ENCODE measurements around the gene SHE. TPM values are rescaled to one million over a fixed set of nuclear protein-coding genes. Genes with fewer than 3 reads are reported as not detected.
A peak's percentile ranks its signal among the peaks of the same experiment; 100 is the strongest.

The SHE gene
- total and polyA plus RNA-seq, 7 donors, result 1.6 to 10.2 (median 5.7) TPM

DNA sequence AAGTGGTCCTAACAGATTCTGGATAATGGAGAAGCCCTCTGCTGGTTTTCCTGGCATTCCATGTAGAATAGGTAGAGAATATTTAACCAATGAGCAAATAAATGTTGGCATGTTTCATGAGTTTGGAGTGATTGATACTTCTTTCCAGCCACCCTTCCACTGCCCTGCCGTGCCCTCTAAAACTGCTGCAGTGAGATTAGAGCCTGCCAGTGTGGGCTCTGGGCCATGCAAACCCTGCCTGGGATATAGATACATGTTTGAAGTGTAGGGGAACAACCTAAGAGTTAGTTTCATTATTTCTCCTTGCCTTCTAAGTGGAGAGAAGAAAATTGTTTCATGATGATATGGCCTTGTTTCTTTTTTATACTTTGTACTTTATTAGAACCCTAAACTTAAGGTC is 45.8 kb upstream of the SHE start:
- H3K4me1 ChIP-seq, result peaks cover 0 to 20% (median 10%) of the 10 kb centered on the region in 4 donors
- peaks cover 0 to 7% (median 0%) of the 10 kb centered on the region in 3 donors for H3K27me3 ChIP-seq
- no peak for DNase-seq
- intact Hi-C loops (cut with DNase I), result loop anchor here (2.0 to 5.0 kb wide), 2 partner anchors 69 to 151 kb away; no protein-coding TSS in a partner anchor
- no peak overlapping the region for H3K4me3 ChIP-seq
- peaks cover 30 to 45% (median 41%) of the 10 kb centered on the region in 4 donors for H3K36me3 ChIP-seq
- no peak for TF ChIP-seq POLR2AphosphoS5 (IDR thresholded peaks at IDR 0.05)
- no peak for TF ChIP-seq POLR2A (IDR thresholded peaks at IDR 0.05)
- no peak for TF ChIP-seq EP300 (IDR thresholded peaks at IDR 0.05)
- TF ChIP-seq, protein P1, sequence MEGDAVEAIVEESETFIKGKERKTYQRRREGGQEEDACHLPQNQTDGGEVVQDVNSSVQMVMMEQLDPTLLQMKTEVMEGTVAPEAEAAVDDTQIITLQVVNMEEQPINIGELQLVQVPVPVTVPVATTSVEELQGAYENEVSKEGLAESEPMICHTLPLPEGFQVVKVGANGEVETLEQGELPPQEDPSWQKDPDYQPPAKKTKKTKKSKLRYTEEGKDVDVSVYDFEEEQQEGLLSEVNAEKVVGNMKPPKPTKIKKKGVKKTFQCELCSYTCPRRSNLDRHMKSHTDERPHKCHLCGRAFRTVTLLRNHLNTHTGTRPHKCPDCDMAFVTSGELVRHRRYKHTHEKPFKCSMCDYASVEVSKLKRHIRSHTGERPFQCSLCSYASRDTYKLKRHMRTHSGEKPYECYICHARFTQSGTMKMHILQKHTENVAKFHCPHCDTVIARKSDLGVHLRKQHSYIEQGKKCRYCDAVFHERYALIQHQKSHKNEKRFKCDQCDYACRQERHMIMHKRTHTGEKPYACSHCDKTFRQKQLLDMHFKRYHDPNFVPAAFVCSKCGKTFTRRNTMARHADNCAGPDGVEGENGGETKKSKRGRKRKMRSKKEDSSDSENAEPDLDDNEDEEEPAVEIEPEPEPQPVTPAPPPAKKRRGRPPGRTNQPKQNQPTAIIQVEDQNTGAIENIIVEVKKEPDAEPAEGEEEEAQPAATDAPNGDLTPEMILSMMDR (IDR thresholded peaks at IDR 0.05), result no peak
- no peaks in the 10 kb centered on the region for H3K9me3 ChIP-seq
- no peak overlapping the region for H3K27ac ChIP-seq
- 13 to 46% methylated on average over 1 of the region's 1 CpG for WGBS, 2 donors

DNA sequence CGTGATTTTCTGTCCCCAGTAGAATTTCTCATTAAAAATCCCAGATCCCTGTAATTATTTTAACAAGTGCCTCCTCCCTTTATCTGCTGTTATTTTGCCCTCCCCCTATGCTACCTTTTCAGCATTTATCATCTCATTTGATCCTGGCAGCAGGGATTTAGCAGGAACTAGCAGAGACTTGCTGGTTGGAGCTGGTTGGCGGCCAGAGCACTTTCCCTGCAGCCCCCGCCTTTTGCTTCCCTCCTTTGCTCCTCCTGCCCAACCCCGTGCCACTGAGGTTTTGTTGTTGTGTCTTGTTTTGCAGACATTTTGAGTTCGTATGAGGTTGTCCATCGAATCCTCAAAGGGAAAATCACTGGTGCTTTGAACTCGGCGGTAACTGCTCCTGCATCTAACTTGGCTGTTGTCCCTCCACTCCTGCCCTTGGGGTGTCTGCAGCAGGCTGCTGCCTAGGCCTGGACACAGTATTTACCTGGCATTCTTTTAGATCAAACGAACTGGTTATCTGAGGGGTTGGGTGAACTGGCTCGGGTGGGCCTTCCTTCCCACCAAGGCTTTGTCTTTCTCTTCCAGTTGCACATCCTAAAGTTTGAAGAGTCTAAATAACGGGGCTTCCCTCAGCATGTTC is 45.0 kb upstream of the SHE start:
- Histone ChIP-seq H3K36me3 (peaks cover 24 to 37% (median 34%) of the 10 kb centered on the region in 4 donors), H3K9me3 (no peaks in the 10 kb centered on the region), H3K4me3 (no peak overlapping the region), H3K27ac (no peak overlapping the region), H3K4me1 (peaks cover 0 to 15% (median 6%) of the 10 kb centered on the region in 4 donors), H3K27me3 (peaks cover 0 to 7% (median 0%) of the 10 kb centered on the region in 3 donors)
- intact Hi-C loops (cut with DNase I), result loop anchor here (5.0 kb wide), 1 partner anchor 150 kb away; no protein-coding TSS in a partner anchor
- TF ChIP-seq EP300 (IDR thresholded peaks at IDR 0.05) (no peak), POLR2A (IDR thresholded peaks at IDR 0.05) (no peak), POLR2AphosphoS5 (IDR thresholded peaks at IDR 0.05) (no peak)
- TF ChIP-seq, protein P1 (IDR thresholded peaks at IDR 0.05), result no peak
- 77 to 83% methylated on average over 11 of the region's 11 CpGs for WGBS, 2 donors
- DNase-seq, result peak; percentile 18

DNA sequence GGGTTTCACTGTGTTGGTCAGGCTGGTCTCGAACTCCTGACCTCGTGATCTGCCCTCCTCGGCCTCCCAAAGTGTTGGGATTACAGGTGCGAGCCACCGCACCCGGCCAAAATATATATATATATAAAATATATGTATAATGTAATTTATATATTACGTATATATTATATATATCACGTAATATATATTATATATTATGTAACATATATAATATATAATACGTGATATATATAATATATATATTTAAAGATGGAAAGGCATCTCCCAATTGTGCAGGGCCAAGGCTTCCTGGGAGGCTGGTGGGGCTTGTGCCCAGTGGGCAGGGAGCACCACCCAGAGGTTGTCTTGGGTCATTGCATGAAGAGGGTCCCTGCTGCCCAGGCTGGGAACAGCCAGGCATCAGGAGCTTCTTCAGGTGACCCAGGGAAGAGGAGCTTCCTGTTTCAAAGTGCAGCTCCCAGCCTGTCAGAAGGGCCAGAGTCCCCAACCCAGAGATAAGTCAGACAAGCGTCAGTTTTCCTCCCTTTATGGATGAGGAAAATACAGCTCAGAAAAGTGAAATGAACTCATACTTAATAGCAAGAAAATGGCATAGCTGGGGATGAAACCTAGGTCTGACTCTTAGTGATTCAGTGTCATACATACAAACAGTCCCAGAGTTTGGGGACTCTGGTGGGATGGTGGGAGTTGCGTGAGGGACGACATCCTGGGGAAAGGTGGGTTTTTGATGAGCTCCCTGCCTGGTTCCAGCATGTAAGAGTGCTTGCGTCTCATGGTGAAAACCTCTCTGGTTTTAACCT is 44.3 kb upstream of the SHE start:
- Histone ChIP-seq H3K27me3 (peaks cover 0 to 7% (median 0%) of the 10 kb centered on the region in 3 donors), H3K27ac (no peak overlapping the region), H3K4me3 (no peak overlapping the region), H3K36me3 (peaks cover 16 to 30% (median 26%) of the 10 kb centered on the region in 4 donors), H3K9me3 (no peaks in the 10 kb centered on the region), H3K4me1 (peaks cover 0 to 15% (median 6%) of the 10 kb centered on the region in 4 donors)
- peak; percentile 75 for DNase-seq
- 82 to 84% methylated on average over 13 of the region's 13 CpGs for WGBS, 2 donors
- intact Hi-C loops (cut with DNase I), result loop anchor here (5.0 kb wide), 1 partner anchor 149 kb away; no protein-coding TSS in a partner anchor
- TF ChIP-seq, protein P1 (IDR thresholded peaks at IDR 0.05), result peak; percentile 39 to 68 (median 54)
- no peak for TF ChIP-seq POLR2A (IDR thresholded peaks at IDR 0.05)
- no peak for TF ChIP-seq POLR2AphosphoS5 (IDR thresholded peaks at IDR 0.05)
- TF ChIP-seq EP300 (IDR thresholded peaks at IDR 0.05), result no peak

DNA sequence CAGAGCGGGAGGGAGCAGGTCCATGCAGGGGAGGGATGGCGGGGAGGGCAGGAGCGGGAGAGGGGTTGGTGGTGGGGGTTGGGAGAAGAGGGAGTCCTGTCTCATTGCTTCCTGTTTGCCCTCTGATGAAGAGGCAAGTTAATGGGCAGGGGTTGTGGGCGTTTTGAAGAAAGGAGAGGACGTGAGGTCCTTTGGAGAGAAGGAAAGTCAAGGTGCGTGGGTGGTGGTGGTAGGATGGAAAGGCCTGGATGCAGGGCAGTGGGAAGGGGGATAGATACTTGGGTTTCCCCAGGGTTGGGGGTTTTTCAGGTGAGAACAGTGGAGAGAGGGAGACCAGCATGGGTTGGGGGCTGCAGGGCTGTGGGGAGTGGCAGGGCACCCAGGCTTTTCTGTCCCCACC is 39.0 kb upstream of the SHE start:
- Histone ChIP-seq H3K36me3 (no peaks in the 10 kb centered on the region), H3K4me1 (no peaks in the 10 kb centered on the region), H3K27me3 (peaks cover 0 to 7% (median 0%) of the 10 kb centered on the region in 3 donors), H3K4me3 (no peak overlapping the region), H3K9me3 (no peaks in the 10 kb centered on the region), H3K27ac (no peak overlapping the region)
- 51 to 60% methylated on average over 6 of the region's 6 CpGs for WGBS, 2 donors
- intact Hi-C loops (cut with DNase I), result no loop called here
- no peak for TF ChIP-seq POLR2A (IDR thresholded peaks at IDR 0.05)
- no peak for TF ChIP-seq EP300 (IDR thresholded peaks at IDR 0.05)
- TF ChIP-seq POLR2AphosphoS5 (IDR thresholded peaks at IDR 0.05), result no peak
- TF ChIP-seq, protein P1 (IDR thresholded peaks at IDR 0.05), result no peak
- no peak for DNase-seq

Data from sigmoid colon (tissue), 7 donors.